ENCODE results near the gene SLC36A2.

The SLC36A2 gene

DNA sequence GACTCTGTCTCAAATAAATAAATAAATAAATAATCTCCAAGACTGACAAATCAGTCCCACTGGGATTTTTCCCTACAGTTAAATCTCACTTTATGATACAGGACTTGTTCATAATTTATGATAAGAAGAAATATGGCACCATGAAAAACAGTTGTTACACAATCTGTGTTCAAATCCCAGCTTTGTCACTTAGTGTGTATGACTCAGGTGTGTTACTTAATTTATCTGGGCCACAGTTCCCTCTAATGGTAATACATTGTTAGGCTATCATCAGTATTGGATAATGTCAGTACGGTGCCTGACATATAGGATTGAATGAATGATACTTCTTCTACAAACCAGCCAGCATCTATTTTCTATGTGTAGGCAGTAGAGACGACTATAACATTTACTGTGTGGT, 66.9 kb downstream of the SLC36A2 start:
- Histone ChIP-seq H3K4me1 (ENCODE audit: control insufficient read depth, insufficient read depth, low read length) (no peaks in the 10 kb centered on the region), H3K9ac (ENCODE audit: low read depth, low read length) (no peak overlapping the region), H3K27me3 (ENCODE audit: control insufficient read depth, insufficient read depth, low read length) (peaks cover 5% of the 10 kb centered on the region), H3K36me3 (ENCODE audit: control insufficient read depth, insufficient read depth, low read length) (no peaks in the 10 kb centered on the region), H3K4me3 (ENCODE audit: low read depth, low read length) (no peak overlapping the region), H3K9me3 (ENCODE audit: control insufficient read depth, insufficient read depth, low read length) (no peaks in the 10 kb centered on the region)

DNA sequence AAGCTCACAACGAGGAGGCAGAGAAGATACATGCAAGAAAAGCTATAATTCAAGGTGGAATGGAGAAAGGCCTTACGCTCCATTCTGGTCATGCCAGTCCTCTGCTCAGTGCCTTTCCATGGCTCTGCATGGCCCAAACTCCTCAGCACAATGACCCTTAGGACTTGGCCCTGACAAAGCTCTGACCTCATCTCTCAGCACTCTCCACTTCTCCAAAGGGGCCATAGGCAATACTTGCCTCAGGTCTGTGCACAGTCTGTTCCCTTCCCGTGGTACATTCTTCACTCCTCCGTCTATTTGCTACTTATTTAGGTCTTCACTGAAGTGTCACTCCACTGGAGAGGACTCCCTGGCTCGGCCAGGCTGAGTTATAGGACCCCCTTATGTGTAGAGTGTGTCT, 68.5 kb downstream of the SLC36A2 start:
- Histone ChIP-seq H3K9me3 (ENCODE audit: control insufficient read depth, insufficient read depth, low read length) (no peaks in the 10 kb centered on the region), H3K36me3 (ENCODE audit: control insufficient read depth, insufficient read depth, low read length) (no peaks in the 10 kb centered on the region), H3K4me1 (ENCODE audit: control insufficient read depth, insufficient read depth, low read length) (no peaks in the 10 kb centered on the region), H3K27me3 (ENCODE audit: control insufficient read depth, insufficient read depth, low read length) (no peaks in the 10 kb centered on the region), H3K9ac (ENCODE audit: low read depth, low read length) (no peak overlapping the region), H3K4me3 (ENCODE audit: low read depth, low read length) (no peak overlapping the region)

- no peaks in the 10 kb centered on the region for H3K4me1 ChIP-seq (ENCODE audit: control insufficient read depth, insufficient read depth, low read length)
- H3K4me3 ChIP-seq (ENCODE audit: low read depth, low read length) = no peak overlapping the region
- H3K36me3 ChIP-seq (ENCODE audit: control insufficient read depth, insufficient read depth, low read length) = no peaks in the 10 kb centered on the region
- no peaks in the 10 kb centered on the region for H3K9me3 ChIP-seq (ENCODE audit: control insufficient read depth, insufficient read depth, low read length)
- H3K27me3 ChIP-seq (ENCODE audit: control insufficient read depth, insufficient read depth, low read length) = no peaks in the 10 kb centered on the region
- no peak overlapping the region for H3K9ac ChIP-seq (ENCODE audit: low read depth, low read length)
Measured at GRCh38 chr5:151275803-151276202, 71.6 kb downstream of the SLC36A2 start.

GRCh38 chr5:151274666-151275065, 72.7 kb downstream of the SLC36A2 start:
- Histone ChIP-seq H3K4me3 (ENCODE audit: low read depth, low read length) (no peak overlapping the region), H3K9me3 (ENCODE audit: control insufficient read depth, insufficient read depth, low read length) (no peaks in the 10 kb centered on the region), H3K4me1 (ENCODE audit: control insufficient read depth, insufficient read depth, low read length) (no peaks in the 10 kb centered on the region), H3K27me3 (ENCODE audit: control insufficient read depth, insufficient read depth, low read length) (no peaks in the 10 kb centered on the region), H3K36me3 (ENCODE audit: control insufficient read depth, insufficient read depth, low read length) (peaks cover 1% of the 10 kb centered on the region), H3K9ac (ENCODE audit: low read depth, low read length) (no peak overlapping the region)

DNA sequence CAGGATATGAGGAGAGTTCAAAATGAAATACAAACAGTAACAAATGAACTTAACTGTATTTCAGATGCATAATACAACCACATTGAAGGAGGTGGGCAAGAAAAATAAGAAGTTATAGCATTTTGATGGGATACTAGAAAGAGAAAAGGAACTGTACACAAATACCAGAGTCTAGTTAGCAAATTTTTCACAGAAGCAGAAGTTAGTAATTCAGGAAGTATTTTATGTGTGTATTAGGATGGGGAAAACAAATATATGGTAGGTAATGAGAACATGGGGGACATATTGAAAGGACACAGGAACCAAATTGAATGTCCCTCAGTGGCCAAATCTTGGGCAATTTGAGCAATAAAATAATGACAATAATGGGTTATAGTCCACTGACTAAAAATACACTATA, 76.0 kb downstream of the SLC36A2 start:
- no peaks in the 10 kb centered on the region for H3K4me1 ChIP-seq (ENCODE audit: control insufficient read depth, insufficient read depth, low read length)
- peaks cover 15% of the 10 kb centered on the region for H3K36me3 ChIP-seq (ENCODE audit: control insufficient read depth, insufficient read depth, low read length)
- H3K9me3 ChIP-seq (ENCODE audit: control insufficient read depth, insufficient read depth, low read length) = no peaks in the 10 kb centered on the region
- H3K27me3 ChIP-seq (ENCODE audit: control insufficient read depth, insufficient read depth, low read length) = no peaks in the 10 kb centered on the region
- H3K9ac ChIP-seq (ENCODE audit: low read depth, low read length) = no peak overlapping the region
- no peak overlapping the region for H3K4me3 ChIP-seq (ENCODE audit: low read depth, low read length)

GRCh38 chr5:151270599-151270998, 76.8 kb downstream of the SLC36A2 start:
- Histone ChIP-seq H3K4me1 (ENCODE audit: control insufficient read depth, insufficient read depth, low read length) (no peaks in the 10 kb centered on the region), H3K9me3 (ENCODE audit: control insufficient read depth, insufficient read depth, low read length) (no peaks in the 10 kb centered on the region), H3K9ac (ENCODE audit: low read depth, low read length) (no peak overlapping the region), H3K4me3 (ENCODE audit: low read depth, low read length) (no peak overlapping the region), H3K27me3 (ENCODE audit: control insufficient read depth, insufficient read depth, low read length) (no peaks in the 10 kb centered on the region), H3K36me3 (ENCODE audit: control insufficient read depth, insufficient read depth, low read length) (peaks cover 15% of the 10 kb centered on the region)

GRCh38 chr5:151267491-151268260, 79.7 kb downstream of the SLC36A2 start:
- H3K9ac ChIP-seq (ENCODE audit: low read depth, low read length) = no peak overlapping the region
- peaks cover 19% of the 10 kb centered on the region for H3K36me3 ChIP-seq (ENCODE audit: control insufficient read depth, insufficient read depth, low read length)
- H3K4me3 ChIP-seq (ENCODE audit: low read depth, low read length) = no peak overlapping the region
- no peaks in the 10 kb centered on the region for H3K4me1 ChIP-seq (ENCODE audit: control insufficient read depth, insufficient read depth, low read length)
- H3K9me3 ChIP-seq (ENCODE audit: control insufficient read depth, insufficient read depth, low read length) = no peaks in the 10 kb centered on the region
- H3K27me3 ChIP-seq (ENCODE audit: control insufficient read depth, insufficient read depth, low read length) = no peaks in the 10 kb centered on the region

Data from iPS-15b (cell line).